Measurements from ENCODE around the gene SFSWAP.

DNA sequence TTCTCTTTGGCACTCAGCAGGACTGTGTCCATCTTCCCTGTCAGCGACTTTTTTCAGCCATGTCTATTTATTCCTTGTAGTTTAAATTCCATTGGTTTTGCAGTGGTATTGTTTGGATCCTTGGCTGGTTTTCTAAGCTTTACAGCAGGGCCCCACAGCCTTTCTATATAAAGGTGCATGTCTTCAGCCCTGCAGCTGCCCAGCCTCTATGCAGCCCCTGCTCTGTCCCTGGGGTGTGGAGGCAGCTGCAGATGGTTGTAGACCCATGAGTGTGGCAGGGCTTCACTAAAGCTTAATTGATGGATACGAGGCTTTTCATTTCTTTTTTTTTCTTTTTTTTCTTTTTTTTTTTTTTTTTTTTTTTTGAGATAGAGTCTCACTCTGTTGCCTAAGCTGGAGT, 29.7 kb downstream of the SFSWAP start:
- TF ChIP-seq EZH2 (IDR thresholded peaks at IDR 0.05; ENCODE audit: insufficient read depth, poor library complexity, severe bottlenecking) (no peak), EZH2phosphoT487 (IDR thresholded peaks at IDR 0.05; ENCODE audit: insufficient read depth, low read depth) (no peak)

Data from GM23248 (cell line).